Mammary epithelial cell (primary cell): ENCODE results near the gene DRC1.

Experiments used
- CTCF ChIP-seq, 2 donors: IDR thresholded peaks in 1 of 2; conservative IDR thresholded peaks in 1 of 2; 2 replicates each; pipeline ENCODE4 v1.5.1; 2011 to 2012; ENCODE audit warnings: inconsistent platforms in 2 of 2, low read length in 2 of 2, mild to moderate bottlenecking in 2 of 2, control low read depth in 1 of 2, low read depth in 1 of 2; ENCODE audit not compliant: insufficient read depth in 1 of 2; ENCODE audit errors: extremely low read depth in 1 of 2
- EZH2 ChIP-seq: IDR thresholded peaks from 2 replicates; pipeline ENCODE4 v1.6.1; 2012; ENCODE audit warnings: low read length, inconsistent platforms, borderline replicate concordance

GRCh38 chr2:26471766-26472706 is 70.3 kb downstream of the DRC1 start:
- TF ChIP-seq CTCF (conservative IDR thresholded peaks at IDR 0.05 in 1 of 2, IDR thresholded peaks at IDR 0.05 in 1 of 2; ENCODE audit: extremely low read depth in 1 of 2, insufficient read depth in 1 of 2, low read depth in 1 of 2, low read length in 2 of 2) (no peak), EZH2 (no peak)
